ENCODE measurements around the gene MTNR1B.

GRCh38 chr11:92964471-92964870, 5.0 kb upstream of the MTNR1B start:
- no peak for TF ChIP-seq POLR2A (IDR thresholded peaks at IDR 0.05; ENCODE audit: low read length)
- no peak for TF ChIP-seq GATA1 (IDR thresholded peaks at IDR 0.05; ENCODE audit: low read depth, low read length)

All from erythroblast (primary cell).